ENCODE results near the gene BTK.

Gene BTK

GRCh38 chrX:101385795-101386541, at the start of gene BTK:
Gene BTK, minus strand, starts transcription at chrX:101386191. Its CDS starts 10,907 bp downstream, at chrX:101375284.
- no peak for DNase-seq (ENCODE audit: low read depth in 2 of 2)

- DNase-seq (ENCODE audit: low read depth in 2 of 2): no peak
Measured at GRCh38 chrX:101430457-101431078, 44.6 kb upstream of the BTK start.

GRCh38 chrX:101429934-101430333, 43.9 kb upstream of the BTK start:
- no peak for DNase-seq (ENCODE audit: low read depth in 2 of 2)

- DNase-seq (ENCODE audit: low read depth in 2 of 2): no peak
Measured at GRCh38 chrX:101427954-101428353, 42.0 kb upstream of the BTK start.

- DNase-seq (ENCODE audit: low read depth in 2 of 2): no peak
Measured at GRCh38 chrX:101419489-101419888, 33.5 kb upstream of the BTK start.

- DNase-seq (ENCODE audit: low read depth in 2 of 2): no peak
Measured at GRCh38 chrX:101417981-101418841, 32.2 kb upstream of the BTK start.

- no peak for DNase-seq (ENCODE audit: low read depth in 2 of 2)
Measured at GRCh38 chrX:101417190-101417589, 31.2 kb upstream of the BTK start.

- DNase-seq (ENCODE audit: low read depth in 2 of 2): no peak
Measured at GRCh38 chrX:101416691-101417090, 30.7 kb upstream of the BTK start.

GRCh38 chrX:101415180-101416145, 29.5 kb upstream of the BTK start:
- no peak for DNase-seq (ENCODE audit: low read depth in 2 of 2)

GRCh38 chrX:101411984-101412383, 26.0 kb upstream of the BTK start:
- no peak for DNase-seq (ENCODE audit: low read depth in 2 of 2)

GRCh38 chrX:101410461-101410860, 24.5 kb upstream of the BTK start:
- no peak for DNase-seq (ENCODE audit: low read depth in 2 of 2)

- no peak for DNase-seq (ENCODE audit: low read depth in 2 of 2)
Measured at GRCh38 chrX:101409043-101409442, 23.1 kb upstream of the BTK start.

- DNase-seq (ENCODE audit: low read depth in 2 of 2): no peak
Measured at GRCh38 chrX:101408532-101408841, 22.5 kb upstream of the BTK start.

- DNase-seq (ENCODE audit: low read depth in 2 of 2): peak; percentile 68 to 70
Measured at GRCh38 chrX:101407748-101408531, 21.9 kb upstream of the BTK start, which contains the start of the genes GLA and HNRNPH2. Gene GLA, minus strand, starts transcription at chrX:101407925. Its CDS starts 22 bp downstream, at chrX:101407903. Gene HNRNPH2, plus strand, starts transcription at chrX:101408222. Its CDS starts 3,767 bp downstream, at chrX:101411989.

- DNase-seq (ENCODE audit: low read depth in 2 of 2): no peak
Measured at GRCh38 chrX:101407167-101407747, 21.3 kb upstream of the BTK start.

GRCh38 chrX:101399825-101400224, 13.8 kb upstream of the BTK start:
- DNase-seq (ENCODE audit: low read depth in 2 of 2): no peak

- DNase-seq (ENCODE audit: low read depth in 2 of 2): no peak
Measured at GRCh38 chrX:101398694-101399093, 12.7 kb upstream of the BTK start.

- no peak for DNase-seq (ENCODE audit: low read depth in 2 of 2)
Measured at GRCh38 chrX:101397779-101398178, 11.8 kb upstream of the BTK start.

- DNase-seq (ENCODE audit: low read depth in 2 of 2): no peak
Measured at GRCh38 chrX:101395789-101396188, 9.8 kb upstream of the BTK start.

GRCh38 chrX:101394372-101394771, 8.4 kb upstream of the BTK start:
- DNase-seq (ENCODE audit: low read depth in 2 of 2): no peak
